Fibroblast of villous mesenchyme (primary cell): ENCODE results near the gene COLEC12. TPM values are rescaled to one million over a fixed set of nuclear protein-coding genes. Genes with fewer than 3 reads are reported as not detected.

Experiments
- DNase-seq: peaks from one replicate; pipeline ENCODE4 v3.0.0-alpha.2; 2010; ENCODE audit warnings: low read depth
- H3K4me3 ChIP-seq: 2 replicates; pipeline ENCODE4 v1.5.1; 2011; ENCODE audit warnings: low read depth, mild to moderate bottlenecking, low read length
- total RNA-seq: library from RNA; depleted of rRNA; stranded (reverse); fragments of >200 nt; gene quantifications from 2 replicates; pipeline ENCODE4 v1.2.3, GENCODE V29; 2012
- TF ChIP-seq, protein P1 (sequence below): IDR thresholded peaks from 2 replicates; pipeline ENCODE4 v1.5.1; 2012; ENCODE audit warnings: low read depth, mild to moderate bottlenecking, low read length; ENCODE audit not compliant: insufficient read depth

COLEC12 gene
- total RNA-seq, 1 donor, result 3.9 TPM

DNA sequence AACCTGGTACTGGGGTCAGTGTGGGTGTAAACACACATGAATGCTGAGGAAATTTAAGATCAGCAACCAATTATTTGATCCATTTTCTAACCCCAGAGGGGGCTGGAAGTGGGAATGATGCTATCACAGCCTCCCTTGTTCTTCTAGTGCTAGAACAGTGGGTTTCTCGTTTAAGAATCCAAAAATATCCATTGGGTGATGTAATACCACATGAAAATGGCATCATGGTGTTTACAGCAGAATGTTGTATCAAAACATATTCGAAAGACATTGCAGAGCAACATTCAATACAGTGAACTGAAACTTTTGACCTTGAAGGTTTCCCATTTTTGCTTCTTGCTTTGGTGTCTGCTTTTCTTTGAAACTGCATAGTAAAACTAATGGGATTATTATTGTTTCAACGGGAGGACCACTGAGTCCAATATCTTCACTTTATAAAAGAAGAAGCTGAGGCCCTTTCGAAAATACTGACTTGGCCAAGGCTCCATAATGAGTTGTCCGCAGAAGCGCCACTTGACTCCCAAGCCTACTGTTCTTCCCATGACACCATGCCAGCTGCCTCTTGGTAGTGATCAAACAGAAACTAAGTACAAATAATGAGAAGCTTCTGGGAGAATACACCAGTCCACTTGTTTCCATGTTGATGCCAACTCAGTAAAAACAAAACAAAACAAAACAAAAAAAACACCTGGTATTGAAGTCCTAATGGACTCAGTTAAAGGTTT lies 106.1 kb downstream of the COLEC12 start:
- no peak overlapping the region for H3K4me3 ChIP-seq
- TF ChIP-seq, protein P1, sequence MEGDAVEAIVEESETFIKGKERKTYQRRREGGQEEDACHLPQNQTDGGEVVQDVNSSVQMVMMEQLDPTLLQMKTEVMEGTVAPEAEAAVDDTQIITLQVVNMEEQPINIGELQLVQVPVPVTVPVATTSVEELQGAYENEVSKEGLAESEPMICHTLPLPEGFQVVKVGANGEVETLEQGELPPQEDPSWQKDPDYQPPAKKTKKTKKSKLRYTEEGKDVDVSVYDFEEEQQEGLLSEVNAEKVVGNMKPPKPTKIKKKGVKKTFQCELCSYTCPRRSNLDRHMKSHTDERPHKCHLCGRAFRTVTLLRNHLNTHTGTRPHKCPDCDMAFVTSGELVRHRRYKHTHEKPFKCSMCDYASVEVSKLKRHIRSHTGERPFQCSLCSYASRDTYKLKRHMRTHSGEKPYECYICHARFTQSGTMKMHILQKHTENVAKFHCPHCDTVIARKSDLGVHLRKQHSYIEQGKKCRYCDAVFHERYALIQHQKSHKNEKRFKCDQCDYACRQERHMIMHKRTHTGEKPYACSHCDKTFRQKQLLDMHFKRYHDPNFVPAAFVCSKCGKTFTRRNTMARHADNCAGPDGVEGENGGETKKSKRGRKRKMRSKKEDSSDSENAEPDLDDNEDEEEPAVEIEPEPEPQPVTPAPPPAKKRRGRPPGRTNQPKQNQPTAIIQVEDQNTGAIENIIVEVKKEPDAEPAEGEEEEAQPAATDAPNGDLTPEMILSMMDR, result no peak
- no peak for DNase-seq

DNA sequence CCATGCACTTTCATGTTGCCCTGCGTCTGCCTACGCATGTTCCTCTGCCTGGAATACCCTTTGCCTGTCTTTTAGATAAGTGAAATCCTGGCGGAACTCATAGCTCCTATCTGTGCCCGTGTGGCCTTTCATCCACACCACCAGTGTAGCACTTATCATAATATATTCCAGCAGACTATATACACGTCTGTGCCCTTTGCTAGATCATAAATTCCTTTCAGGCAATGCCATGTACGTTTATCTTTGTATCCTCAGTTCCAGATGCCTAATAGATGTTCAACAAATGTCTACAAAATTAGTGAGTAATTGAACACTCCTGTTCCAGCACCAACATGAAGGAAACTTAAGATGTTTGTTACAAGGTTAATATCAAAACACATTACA lies 106.9 kb downstream of the COLEC12 start:
- TF ChIP-seq, protein P1, result no peak
- DNase-seq, result no peak
- H3K4me3 ChIP-seq, result no peak overlapping the region

DNA sequence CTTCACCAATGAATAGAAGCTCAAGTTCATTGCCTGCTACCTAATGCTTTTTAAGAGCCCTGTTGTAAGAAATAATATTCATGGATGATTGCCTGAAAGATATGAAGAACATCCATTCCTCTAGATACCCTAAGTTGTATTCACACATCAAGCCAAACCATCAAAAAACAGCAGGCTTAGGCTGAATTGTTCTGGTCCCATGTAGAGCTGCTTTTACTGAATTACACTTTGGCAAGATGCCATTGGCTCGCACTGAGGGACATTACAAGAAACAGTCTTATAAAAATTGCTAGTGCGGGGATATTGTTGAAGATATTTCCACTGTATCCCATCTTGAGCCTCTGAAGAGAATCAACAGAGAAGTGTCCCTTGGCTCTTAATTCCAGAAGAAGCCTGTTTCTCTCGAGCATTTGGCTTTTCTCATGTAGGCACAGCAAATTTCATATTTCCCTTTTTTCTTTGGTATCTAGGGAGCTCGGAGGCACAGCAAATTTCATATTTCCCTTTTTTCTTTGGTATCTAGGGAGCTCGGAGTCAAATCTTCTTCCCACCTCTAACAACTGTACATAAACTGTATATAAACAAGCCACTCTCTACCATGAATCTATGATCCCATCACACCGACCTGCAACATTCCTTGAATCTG lies 107.5 kb downstream of the COLEC12 start:
- DNase-seq, result no peak
- no peak overlapping the region for H3K4me3 ChIP-seq
- TF ChIP-seq, protein P1, result no peak

DNA sequence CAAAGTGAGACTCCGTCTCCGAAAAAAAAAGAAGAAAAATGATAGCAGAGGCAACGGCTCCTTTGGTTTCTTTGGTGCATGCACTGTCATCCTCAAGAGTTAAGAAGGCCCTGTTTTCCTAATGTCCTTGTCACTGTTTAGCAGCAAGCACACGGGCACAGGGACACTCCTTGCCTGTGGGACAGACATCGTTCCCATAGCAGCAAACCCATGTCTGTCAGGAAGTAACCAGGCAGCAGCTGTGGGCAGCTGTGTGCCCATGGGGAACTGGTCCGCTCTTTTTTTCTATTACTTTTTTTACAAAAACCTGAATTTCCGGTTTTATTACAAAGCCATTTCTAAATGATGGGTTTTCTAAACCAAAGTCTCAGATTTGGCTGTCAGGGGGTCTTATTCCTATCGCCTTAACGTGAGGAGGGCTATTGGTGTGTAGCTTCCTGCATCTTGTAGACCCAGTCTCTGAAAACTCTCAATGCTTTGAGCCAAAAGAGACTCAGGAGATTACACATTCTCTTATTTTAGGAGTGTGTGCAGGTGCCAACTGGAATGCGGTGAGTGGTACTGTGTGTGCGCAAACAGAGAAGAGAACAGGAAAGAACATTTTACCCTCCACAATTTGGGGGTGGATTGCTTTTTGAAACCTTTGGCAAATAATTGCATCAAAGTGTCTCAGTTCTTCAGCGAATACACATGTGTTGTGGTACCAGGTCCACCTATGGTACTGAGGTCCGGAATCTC lies 109.6 kb downstream of the COLEC12 start:
- TF ChIP-seq, protein P1, result no peak
- no peak for DNase-seq
- no peak overlapping the region for H3K4me3 ChIP-seq

DNA sequence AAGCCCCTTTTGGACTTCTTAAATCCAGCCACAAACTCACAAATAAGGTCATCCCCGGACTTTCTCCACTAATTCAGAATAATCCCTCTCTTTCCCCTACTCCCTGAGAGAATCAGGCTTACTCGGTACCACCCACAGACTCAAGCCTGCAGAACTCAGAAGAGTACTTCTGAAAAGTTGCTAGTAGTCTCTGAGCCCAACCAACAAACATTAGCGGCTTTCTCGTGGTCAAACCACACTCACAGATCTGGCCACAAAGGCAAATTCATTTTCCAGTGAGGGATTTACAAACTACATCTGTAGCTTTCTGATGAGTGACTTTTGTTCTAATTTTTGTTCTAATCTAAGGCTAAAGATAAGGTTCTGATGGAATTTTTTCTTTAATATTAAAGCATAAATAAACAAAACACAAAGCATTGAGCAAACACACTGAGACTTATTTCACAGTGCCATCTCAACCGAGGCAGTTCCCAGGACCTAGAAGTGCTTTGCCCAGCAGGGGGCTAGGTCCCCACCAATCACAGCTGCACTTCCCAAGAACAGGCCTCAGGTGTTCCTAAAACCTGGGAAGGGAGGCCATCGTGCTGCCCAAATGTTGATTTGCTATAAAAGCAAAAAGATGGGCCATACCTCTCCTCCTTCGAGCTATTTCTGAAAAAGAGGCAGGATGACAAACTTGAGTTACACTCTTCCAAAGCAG lies 110.7 kb downstream of the COLEC12 start:
- H3K4me3 ChIP-seq, result no peak overlapping the region
- peak; percentile 31 for DNase-seq
- TF ChIP-seq, protein P1, result peak; percentile 34

DNA sequence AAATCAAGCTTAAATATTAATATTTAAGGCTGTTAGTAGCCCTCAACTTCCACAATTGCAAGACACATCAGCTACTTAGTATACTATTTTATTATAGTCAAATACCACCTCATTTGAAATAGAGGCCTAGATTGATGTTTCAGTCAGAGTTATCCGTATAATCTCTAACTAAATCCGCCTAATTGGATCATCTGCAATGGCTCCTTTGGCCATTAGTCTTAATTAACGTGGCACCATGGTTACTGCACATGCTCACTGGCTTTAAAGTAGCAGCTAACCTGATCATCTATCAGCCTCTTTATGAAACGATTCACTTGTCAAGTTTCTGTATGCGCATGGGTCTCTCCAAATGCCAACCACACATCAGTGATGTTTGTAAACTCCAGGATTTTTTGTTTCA lies 112.3 kb downstream of the COLEC12 start:
- H3K4me3 ChIP-seq, result no peak overlapping the region
- TF ChIP-seq, protein P1, result no peak
- no peak for DNase-seq
